COLO668 (cell line): Measurements from ENCODE around the gene MBD5.

Experiments used
- DNase-seq: peaks from one replicate; lab custom pipeline; 2025; ENCODE audit not compliant: unreplicated experiment; lab: John Stamatoyannopoulos, UW

MBD5 gene

GRCh38 chr2:148022882-148023281 lies 2.0 kb downstream of the MBD5 start:
- DNase-seq: no peak

DNA sequence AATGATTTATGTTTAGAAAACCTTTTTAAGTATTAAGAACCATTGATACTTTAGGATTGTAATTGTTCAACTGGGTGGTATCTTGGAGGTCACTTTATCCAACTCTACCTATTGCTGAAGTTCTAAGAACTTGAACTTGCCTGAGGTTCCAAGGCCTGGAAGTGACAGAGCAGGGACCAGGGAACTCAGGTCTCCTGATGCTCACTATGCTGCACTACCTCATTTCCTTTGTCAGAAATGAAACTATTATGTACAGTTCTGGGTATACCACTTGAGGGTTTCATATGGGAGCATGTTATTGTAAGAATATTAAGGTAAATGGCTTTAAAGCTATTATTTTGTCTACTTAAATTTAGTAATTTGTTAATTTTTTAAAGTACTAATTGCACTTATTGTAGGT lies 3.0 kb downstream of the MBD5 start:
- no peak for DNase-seq

GRCh38 chr2:148026573-148026972 lies 5.7 kb downstream of the MBD5 start:
- no peak for DNase-seq

DNA sequence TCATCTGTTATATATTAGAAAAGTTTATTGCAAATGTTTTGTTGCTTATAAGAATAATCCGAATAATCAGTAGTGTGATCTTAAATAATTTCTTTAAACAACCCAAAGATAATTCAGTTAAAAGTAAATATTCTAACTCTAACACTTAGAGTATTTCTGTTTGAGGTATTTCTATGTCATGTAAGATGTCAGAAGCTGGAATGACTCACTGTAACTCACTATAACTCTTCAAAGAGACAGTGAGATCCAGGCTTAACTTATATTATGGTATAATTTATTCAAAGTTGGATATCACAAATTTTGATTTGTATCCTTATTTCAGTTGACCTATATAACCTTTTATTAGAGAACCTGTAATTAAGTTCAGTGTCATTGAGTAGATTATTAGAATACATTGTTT lies 6.9 kb downstream of the MBD5 start:
- no peak for DNase-seq

- no peak for DNase-seq
These were observed 7.9 kb downstream of the MBD5 start for GRCh38 chr2:148028781-148029180.

- no peak for DNase-seq
These were observed 10.3 kb downstream of the MBD5 start for GRCh38 chr2:148031152-148031551.

GRCh38 chr2:148032215-148032614 lies 11.3 kb downstream of the MBD5 start:
- DNase-seq: no peak

- no peak for DNase-seq
These were observed 18.9 kb downstream of the MBD5 start for GRCh38 chr2:148039783-148040182.

DNA sequence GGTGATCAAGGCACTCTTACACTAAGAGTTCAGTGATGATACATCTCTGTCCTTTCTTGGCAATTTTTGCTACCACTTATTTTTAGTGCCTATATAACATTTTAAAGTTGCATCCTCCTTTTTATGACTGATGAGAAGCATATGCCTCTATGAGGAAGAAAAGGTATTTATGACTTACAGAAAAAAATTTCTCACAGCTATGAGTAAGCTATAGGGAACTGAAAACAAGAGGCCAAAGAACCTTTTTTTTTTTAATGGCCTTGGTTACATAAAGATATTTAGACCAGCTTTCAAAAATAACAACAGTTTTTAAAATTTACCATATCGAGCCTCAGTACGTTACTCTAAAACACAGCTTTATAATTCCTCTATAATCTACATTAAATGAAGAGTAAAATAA lies 21.3 kb downstream of the MBD5 start:
- no peak for DNase-seq

GRCh38 chr2:148044322-148044721 lies 23.4 kb downstream of the MBD5 start:
- no peak for DNase-seq

- no peak for DNase-seq
These were observed 25.9 kb downstream of the MBD5 start for GRCh38 chr2:148046802-148047201.

DNA sequence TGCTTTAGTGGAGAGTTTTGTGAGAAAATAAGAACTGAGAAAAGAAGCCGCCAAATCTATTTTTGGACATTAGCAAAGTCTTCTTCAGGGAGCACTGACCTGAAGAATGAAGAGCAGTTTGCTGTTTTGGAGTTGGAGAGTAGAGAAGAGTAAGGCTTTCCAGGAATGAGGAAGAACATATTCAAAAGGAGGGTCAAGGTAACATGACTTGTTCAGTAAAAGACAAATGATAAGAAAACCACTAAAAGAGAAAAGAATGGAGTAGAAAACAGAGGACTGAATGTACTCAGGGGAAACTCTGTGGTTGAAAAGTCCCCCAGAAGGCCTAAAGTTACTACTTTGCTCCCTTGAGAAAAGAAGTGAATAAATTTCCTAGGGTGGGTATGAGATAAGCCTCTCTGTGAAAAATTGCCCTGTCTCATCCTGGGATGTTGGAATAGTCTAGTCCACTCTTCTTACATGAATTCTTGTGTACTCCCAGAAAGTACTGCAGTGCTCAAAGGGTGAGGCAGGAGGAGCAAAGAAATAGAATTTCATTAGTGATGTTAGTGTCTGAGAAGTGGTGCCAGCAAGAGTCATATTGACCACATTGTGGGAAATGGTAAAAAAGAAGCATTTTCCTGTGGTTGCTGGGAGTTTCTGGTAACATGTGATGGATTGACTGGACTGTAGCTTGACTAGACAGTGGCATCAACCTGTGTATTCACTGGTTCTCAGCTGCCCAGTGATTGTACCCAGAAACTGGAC lies 27.8 kb downstream of the MBD5 start:
- DNase-seq: no peak

GRCh38 chr2:148049284-148049683 lies 28.4 kb downstream of the MBD5 start:
- no peak for DNase-seq

DNA sequence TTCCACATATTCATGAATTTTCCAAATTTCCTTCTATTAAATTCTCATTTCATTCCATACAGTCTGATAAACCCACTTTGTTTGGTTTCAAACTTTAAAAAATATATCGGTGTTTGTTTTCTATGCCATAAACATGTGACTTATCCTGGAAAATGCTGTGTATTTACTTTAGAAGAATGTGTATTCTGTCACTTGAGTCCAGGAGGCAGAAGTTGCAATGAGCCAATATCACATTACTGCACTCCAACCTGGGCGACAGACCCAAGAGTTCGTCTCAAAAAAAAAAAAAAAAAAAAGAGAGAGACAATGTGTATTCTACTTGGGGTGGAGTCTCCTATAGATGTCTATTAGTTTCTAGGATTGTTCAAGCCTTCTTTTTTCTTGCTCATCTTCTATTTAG lies 31.8 kb downstream of the MBD5 start:
- no peak for DNase-seq

GRCh38 chr2:148058641-148059040 lies 37.8 kb downstream of the MBD5 start:
- DNase-seq: no peak

- DNase-seq: no peak
These were observed 42.7 kb downstream of the MBD5 start for GRCh38 chr2:148063633-148064032.

- no peak for DNase-seq
These were observed 45.0 kb downstream of the MBD5 start for GRCh38 chr2:148065936-148066335.

DNA sequence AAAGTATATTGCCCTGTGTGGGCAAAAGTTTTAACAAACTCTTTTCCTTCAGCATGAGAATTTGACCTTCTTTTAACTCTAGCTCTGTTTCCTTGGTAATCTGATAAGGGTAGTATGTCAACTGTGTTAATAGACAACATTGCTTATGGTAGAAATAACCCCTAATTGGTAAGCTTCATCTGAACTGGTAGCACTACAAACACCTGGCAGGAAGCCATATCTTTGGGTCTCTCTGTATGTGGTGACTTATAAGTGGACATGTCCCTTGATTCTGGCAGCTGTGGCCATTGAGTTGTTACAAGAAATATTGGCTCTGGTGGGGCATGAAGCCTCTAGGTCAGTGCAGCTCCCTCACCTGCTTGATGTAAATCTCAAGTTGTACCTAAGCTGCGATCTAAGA lies 46.9 kb downstream of the MBD5 start:
- no peak for DNase-seq

DNA sequence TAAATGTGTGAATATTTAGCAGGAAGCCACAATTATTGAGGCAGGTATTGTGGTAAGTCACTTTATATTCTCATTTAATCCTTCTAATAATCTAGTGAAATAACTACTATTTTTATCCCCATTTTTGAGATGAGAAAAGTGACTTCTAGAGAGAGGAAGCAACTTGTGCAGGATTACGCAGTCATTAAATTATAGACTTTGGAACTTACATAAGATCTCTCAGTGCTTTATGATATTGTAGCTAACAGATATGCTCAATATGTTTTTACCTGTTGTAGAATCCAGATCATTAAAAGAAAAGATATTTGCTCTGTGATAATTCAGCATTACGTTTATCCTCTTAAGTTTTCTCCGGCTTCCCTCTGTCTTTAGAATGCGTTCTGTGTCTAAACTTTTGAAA lies 50.5 kb downstream of the MBD5 start:
- DNase-seq: no peak

DNA sequence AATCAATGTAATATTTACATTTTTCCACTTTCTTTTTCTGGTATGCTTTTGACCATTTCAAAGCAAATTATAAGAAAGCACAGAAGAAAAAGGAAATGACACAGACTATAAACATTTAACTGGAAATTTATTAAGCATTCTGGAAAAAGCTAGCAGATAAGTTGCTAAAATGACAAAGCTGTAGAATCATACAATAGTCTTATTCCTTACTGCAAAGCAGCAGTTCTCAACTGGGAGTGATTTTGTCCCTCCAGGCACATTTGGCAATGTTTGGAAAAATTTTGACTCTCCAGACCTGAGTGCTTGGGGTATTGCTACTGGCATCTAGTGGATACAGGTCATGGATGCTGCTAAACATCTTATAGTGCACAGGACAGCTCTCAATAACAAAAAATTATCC lies 75.1 kb downstream of the MBD5 start:
- no peak for DNase-seq

DNA sequence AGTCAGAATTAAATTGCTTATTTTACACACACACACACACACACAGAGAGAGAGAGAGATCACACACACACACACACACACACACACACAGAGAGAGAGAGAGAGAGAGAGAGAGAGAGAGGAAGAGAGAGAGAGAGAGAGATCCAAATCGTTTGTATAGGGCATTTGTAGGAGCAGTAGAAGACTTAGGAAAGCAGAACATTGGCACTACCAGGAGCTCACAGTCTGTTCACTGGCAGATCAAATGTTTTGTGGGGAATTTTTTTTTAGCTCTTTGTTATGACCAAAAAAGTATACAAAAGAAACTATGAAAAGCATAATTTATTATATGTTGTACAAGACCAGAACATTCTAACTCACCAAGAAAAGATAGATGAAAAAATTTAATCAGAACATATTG lies 81.8 kb downstream of the MBD5 start:
- DNase-seq: no peak

DNA sequence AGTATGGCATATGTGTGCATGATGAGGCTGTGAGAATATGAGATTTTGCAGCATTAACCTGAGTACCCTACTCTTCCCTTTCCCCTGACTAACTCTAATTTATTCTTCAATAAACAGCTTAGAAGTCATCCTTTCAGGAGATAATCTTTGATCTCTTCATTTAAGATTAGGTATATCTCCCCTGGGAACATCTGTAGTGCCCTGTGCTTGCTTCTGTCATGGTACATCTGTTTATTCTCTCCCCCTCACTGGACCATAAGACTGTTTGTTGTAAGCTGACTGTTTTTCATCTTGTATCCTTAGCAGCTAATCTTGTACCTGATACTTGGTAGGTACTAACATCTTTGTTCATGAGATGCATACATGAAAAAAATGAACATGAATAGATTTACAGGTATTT lies 83.1 kb downstream of the MBD5 start:
- DNase-seq: no peak

- DNase-seq: no peak
These were observed 85.4 kb downstream of the MBD5 start for GRCh38 chr2:148106331-148106730.
